GM15510 (cell line): Measurements from ENCODE around the gene TMEM114.

ENCODE experiments used
- POLR2A ChIP-seq: IDR thresholded peaks from 3 replicates; pipeline ENCODE4 v1.6.1; 2011; ENCODE audit warnings: borderline replicate concordance; ENCODE audit not compliant: insufficient read length; ENCODE audit errors: extremely low read depth

Gene TMEM114

GRCh38 chr16:8620535-8620934 is 30.2 kb upstream of the TMEM114 start:
- no peak for TF ChIP-seq POLR2A

GRCh38 chr16:8619671-8620370 is 29.5 kb upstream of the TMEM114 start:
- no peak for TF ChIP-seq POLR2A

GRCh38 chr16:8614435-8615029 is 24.2 kb upstream of the TMEM114 start:
- no peak for TF ChIP-seq POLR2A

DNA sequence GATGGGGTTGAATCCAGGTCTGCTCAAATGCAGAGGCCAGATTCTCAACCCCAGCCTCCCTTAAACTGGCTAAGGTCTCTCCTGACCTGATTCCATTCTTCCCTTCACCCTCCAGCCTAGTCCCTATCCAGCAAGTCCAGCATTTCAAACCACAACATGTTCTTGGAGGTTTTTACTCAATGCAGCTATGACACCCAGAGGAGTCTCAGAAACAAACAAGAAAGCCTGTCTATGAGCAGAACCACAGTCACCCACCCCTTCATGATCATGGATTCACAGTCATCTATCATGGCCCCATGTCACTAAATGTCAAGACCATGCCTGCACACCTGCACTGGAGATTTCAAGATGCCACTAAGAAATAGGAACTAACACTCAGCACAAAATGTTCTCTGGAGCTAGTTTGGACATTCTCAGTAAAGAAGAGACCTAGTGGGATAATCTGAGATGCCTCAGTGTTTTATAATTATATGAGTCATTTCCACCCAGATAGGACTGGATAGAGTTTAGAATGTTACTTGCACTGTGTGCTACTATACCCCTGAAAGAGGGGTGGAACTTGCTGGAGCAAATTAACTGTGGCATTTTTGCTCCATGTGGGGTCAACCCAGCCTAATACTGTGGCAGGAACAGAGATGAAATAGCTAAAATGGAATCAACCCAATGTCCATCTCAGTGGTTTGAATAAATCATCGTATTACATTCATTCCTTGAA is 21.7 kb upstream of the TMEM114 start:
- TF ChIP-seq POLR2A = no peak

- TF ChIP-seq POLR2A = no peak
These were observed 20.8 kb upstream of the TMEM114 start for GRCh38 chr16:8611122-8611521.

DNA sequence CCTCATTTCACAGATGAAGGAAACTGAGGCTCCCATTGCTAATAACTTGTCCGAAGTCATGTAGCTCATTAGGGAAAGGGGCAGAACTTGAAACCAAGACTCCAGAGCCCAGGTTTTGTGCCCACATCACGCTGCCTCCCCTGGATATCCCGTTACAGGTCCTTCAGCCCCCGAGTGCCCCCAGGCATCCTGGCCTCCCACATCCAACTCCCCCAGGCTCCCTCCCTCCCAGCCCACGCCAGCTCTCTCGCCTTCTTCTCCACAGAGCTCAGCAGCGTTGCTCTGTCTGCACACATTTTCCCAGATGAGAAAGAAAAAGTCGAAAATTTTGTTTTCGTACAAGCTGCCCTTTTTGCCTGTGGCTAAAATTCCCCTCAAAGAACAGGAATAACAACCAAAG is 16.9 kb upstream of the TMEM114 start:
- no peak for TF ChIP-seq POLR2A

- no peak for TF ChIP-seq POLR2A
These were observed 15.2 kb upstream of the TMEM114 start for GRCh38 chr16:8605554-8605953.

DNA sequence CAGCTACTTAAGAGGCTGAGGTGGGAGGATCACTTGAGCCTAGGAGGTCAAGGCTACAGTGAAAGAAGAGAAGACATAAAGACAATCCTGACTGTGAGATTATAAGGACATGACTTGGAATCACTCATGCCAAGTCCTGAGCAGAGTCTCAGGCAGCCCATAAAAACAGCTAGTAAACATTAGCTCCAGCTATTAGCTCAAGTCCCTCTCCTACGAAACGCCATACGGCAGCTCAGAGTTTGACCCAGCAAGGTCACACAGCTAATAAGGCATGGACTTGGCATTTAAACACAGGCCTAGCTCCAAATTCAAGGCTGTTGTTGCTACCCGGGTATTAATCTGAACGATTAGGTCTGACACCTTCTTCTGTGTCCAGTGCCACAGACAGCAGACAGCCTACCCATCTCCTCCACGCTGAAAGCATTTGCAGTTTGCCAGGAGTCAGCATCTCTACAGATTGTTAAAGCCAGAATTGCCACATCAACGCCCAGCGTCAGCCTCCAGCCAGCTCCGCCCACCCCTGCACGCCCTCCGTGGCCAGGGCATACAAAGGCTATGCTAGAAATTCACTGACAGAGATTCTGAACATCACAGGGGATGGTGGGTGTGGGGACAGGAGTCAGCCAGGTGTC is 9.9 kb upstream of the TMEM114 start:
- TF ChIP-seq POLR2A = no peak

DNA sequence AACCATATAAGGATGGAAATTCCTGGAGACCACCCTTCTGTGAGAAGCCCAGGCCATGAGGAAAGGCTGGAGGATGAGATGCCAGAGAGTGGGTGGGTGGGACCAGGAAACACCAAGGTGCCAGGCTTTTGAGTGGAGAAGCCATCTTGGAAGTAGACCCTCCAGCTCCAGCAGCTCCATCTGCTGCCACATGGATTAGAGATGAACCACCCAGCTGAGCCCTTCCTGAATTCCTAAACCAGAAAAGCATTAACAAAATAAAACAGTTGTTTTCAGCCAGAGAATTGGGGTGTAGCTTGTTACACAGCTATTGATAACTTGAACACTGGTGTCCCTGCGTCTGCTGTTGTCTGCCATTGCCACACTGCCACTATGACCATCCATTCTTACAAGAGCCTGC is 6.3 kb upstream of the TMEM114 start:
- no peak for TF ChIP-seq POLR2A

- no peak for TF ChIP-seq POLR2A
These were observed 5.5 kb upstream of the TMEM114 start for GRCh38 chr16:8595783-8596182.

GRCh38 chr16:8594149-8594666 is 3.9 kb upstream of the TMEM114 start:
- TF ChIP-seq POLR2A = no peak

DNA sequence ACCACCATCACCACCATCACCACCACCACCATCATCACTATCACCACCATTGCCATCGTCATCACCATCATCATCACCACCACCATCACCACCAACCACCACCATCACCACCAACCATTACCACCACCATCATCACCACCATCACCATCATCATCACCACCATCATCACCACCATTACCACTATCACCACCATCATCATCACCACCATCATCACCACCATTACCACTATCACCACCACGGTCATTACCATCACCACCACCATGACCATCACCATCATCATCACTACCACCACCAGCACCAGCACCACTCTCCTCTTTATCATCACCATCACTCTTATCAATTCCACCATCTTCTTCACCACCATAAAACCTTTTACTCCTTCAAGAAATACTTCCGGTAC is 1.1 kb upstream of the TMEM114 start:
- no peak for TF ChIP-seq POLR2A

DNA sequence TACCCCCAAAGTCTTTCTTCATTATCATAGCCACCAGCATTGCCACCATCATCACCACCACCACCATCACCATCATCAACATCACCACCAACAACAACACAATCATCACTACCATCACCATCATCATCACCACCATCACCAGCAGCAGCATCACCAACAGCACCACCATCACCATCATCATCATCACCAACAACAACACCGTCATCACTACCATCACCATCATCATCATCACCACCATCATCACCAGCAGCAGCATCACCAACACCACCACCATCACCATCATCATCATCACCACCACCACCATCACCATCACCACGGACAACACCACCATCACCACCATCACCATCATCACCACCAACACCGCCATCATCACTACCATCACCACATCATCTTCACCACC is 500 bp upstream of the TMEM114 start:
- no peak for TF ChIP-seq POLR2A

- no peak for TF ChIP-seq POLR2A
These were observed 1.0 kb downstream of the TMEM114 start for GRCh38 chr16:8589057-8589899.
